Neuron (in vitro differentiated cells): ENCODE results near the gene GRAMD1B.
"Not testable (repeated sequence)": the region's sequence is repeated elsewhere in the genome, so short reads cannot be mapped to it uniquely, and the experiment has no call there.

Experiments
- H2AFZ ChIP-seq: one replicate; pipeline ENCODE4 v1.6.1; 2013; ENCODE audit warnings: low read depth, mild to moderate bottlenecking, inconsistent platforms, low read length, moderate library complexity
- H3K27me3 ChIP-seq: one replicate; pipeline ENCODE4 v1.6.1; 2013; ENCODE audit warnings: low read length; ENCODE audit not compliant: insufficient read depth
- H3K36me3 ChIP-seq: one replicate; pipeline ENCODE4 v1.6.1; 2013; ENCODE audit warnings: low read length; ENCODE audit not compliant: insufficient read depth
- H3K4me1 ChIP-seq: one replicate; pipeline ENCODE4 v1.6.1; 2013; ENCODE audit warnings: low read length; ENCODE audit not compliant: insufficient read depth
- H3K4me3 ChIP-seq: 2 replicates; pipeline ENCODE4 v1.5.1; 2013; ENCODE audit warnings: mild to moderate bottlenecking, low read length, moderate library complexity
- H3K9me3 ChIP-seq: one replicate; pipeline ENCODE4 v1.6.1; 2013; ENCODE audit warnings: low read length

The GRAMD1B gene

DNA sequence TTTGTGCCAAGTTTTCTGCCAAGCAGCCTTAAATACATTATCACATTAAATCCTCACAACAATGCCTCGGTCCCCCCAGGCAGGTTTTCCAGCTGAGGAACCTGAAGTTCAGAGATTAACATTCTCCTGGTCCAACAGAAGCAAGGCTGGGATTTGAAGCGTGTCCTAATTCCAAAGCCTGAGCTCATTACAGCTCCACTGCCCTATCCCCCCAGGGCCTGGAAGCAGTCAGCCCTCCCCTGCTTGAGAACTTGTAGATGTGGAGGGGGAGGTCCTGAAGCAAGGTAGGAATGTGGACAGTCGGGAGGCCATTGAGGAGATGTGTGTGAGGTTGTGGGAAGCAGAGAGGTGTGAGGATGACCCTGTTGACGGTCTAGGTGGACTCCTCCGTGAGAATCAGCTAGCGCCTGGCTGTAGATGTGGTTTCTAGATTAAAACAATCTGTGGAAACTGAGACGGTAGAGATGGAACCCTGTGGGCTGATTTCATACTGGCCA lies 8.1 kb downstream of the GRAMD1B start:
- Histone ChIP-seq H3K4me1 (no peaks in the 10 kb centered on the region), H3K36me3 (no peaks in the 10 kb centered on the region), H2AFZ (no peak overlapping the region), H3K9me3 (no peaks in the 10 kb centered on the region), H3K4me3 (no peak overlapping the region), H3K27me3 (no peaks in the 10 kb centered on the region)

DNA sequence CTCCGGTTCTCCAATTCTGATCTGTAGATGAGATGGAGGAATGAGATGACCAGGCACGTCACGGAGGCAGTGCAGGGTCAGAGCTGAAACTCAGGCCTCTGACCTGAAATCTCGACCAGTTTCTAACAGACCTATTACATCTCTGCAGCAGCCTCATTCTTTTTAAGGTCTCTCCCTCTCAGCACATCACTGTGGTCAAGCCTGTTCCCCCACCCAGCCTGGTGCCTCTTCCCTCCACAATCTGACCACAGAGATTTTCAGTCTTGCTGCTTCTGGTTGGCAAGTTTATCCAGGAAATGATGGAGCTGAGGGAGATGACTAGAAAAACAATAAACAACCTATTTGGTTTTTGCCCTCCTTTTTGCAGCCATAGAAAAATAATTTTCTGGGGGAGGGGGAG lies 9.5 kb downstream of the GRAMD1B start:
- Histone ChIP-seq H3K4me1 (no peaks in the 10 kb centered on the region), H3K4me3 (no peak overlapping the region), H3K27me3 (no peaks in the 10 kb centered on the region), H2AFZ (no peak overlapping the region), H3K36me3 (no peaks in the 10 kb centered on the region), H3K9me3 (no peaks in the 10 kb centered on the region)

- H3K4me1 ChIP-seq, result no peaks in the 10 kb centered on the region
- H3K27me3 ChIP-seq, result no peaks in the 10 kb centered on the region
- no peaks in the 10 kb centered on the region for H3K9me3 ChIP-seq
- H2AFZ ChIP-seq, result no peak overlapping the region
- no peaks in the 10 kb centered on the region for H3K36me3 ChIP-seq
- no peak overlapping the region for H3K4me3 ChIP-seq
These were observed 11.1 kb downstream of the GRAMD1B start for GRCh38 chr11:123441161-123441560.

DNA sequence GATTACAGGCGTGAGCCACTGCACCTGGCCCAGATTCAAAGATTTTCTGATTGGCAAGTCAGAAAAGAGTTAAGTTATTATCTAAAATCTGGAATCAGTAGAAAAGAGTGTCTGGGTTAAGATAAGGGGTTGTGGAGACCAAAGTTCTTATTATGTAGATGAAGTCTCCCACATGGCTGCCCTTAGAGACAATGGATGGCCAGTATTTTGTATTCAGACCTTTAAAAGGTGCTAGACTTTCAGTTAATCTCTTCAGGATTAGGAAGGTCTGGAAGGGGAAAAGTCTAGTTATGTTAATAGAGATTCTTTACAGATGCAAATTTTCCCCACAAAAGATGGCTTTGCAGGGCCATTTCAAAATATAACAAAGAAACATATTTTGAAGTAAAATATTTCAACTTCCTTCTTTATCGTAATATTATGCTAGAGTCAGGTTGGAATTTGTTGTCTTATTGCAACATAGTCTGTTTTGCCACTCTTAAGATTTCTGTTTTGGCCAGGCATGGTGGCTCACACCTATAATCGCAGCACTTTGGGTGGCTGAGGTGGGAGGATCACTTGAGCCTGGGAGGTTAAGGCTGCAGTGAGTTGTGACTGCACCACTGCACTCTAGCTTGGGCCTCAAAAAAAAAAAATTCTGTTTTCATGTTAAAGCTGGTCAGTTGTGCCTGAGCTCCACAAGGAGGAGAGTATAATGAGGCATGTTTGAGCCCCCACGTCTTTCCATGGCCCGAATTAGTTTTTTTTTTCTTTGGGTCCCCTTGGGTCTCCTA lies 14.0 kb downstream of the GRAMD1B start:
- Histone ChIP-seq H3K9me3 (no peaks in the 10 kb centered on the region), H3K36me3 (no peaks in the 10 kb centered on the region), H3K27me3 (no peaks in the 10 kb centered on the region), H2AFZ (no peak overlapping the region), H3K4me1 (no peaks in the 10 kb centered on the region), H3K4me3 (no peak overlapping the region)

DNA sequence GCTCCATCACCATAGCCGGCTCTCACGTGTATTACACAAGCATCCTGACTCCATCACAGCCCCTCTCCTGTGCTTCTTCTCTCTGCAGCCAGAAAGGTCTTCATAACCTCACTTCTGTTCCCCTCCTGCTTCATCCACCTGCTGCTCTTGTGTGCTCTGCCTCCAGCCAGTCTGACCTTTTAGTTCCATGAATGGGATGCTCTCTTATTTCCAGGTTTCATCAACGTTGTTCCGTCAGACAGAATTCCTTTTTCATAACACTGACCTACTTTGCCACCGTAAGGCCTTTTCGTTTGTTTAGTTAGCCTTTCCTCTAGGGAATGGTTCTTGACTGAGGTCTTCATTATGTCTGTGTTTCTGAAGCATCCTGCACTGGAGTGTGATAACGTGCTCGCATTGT lies 18.8 kb downstream of the GRAMD1B start:
- no peaks in the 10 kb centered on the region for H3K36me3 ChIP-seq

DNA sequence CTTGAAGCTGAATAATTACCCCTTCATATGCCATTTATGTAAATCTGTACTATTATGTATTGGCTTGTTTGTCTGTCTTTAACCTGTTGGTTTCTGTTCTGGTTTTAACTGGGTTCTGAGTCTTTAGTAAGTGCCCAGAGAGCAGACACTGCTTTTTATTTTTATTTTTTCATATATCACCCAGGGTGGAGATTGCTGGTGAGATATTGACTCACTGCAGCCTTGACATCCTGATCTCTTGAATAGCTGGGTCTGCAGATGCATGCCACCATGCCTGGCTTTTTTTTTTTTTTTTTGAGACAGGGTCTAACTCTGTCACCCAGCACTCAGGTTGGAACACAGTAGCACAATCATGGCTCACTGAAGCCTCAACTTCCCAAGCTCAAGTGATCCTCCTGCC lies 19.4 kb downstream of the GRAMD1B start:
- Histone ChIP-seq H2AFZ (no peak overlapping the region), H3K9me3 (no peaks in the 10 kb centered on the region), H3K36me3 (no peaks in the 10 kb centered on the region), H3K4me1 (no peaks in the 10 kb centered on the region), H3K4me3 (no peak overlapping the region), H3K27me3 (peaks cover 2% of the 10 kb centered on the region)

More for the DNA sequence above, 18.8 kb downstream of the GRAMD1B start:
- no peaks in the 10 kb centered on the region for H3K4me1 ChIP-seq
- H3K4me3 ChIP-seq, result no peak overlapping the region
- no peak overlapping the region for H2AFZ ChIP-seq
- H3K27me3 ChIP-seq, result peaks cover 2% of the 10 kb centered on the region
- H3K9me3 ChIP-seq, result no peaks in the 10 kb centered on the region

DNA sequence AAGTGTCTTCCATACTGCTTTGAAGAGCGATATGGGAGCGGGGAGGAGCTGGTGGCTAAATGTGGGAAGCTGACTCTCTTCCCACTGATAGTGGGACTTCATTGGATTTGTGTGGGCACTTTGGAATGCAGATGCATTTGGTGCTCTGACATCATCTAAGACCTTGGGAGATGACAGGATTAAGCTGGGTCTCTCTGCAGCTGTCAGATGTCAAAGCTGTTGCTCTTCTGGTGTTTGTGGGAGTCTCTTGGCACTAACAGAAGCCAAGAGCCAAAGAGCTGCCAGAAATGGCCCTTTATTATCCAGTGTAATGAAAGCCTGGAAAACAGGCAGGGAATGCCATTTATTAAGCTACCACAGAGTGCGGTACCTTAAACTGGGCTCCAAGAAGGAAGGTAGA lies 20.6 kb downstream of the GRAMD1B start:
- H3K4me1 ChIP-seq, result no peaks in the 10 kb centered on the region
- no peaks in the 10 kb centered on the region for H3K36me3 ChIP-seq
- no peaks in the 10 kb centered on the region for H3K9me3 ChIP-seq
- peaks cover 2% of the 10 kb centered on the region for H3K27me3 ChIP-seq
- H3K4me3 ChIP-seq, result no peak overlapping the region
- no peak overlapping the region for H2AFZ ChIP-seq

- Histone ChIP-seq H3K9me3 (no peaks in the 10 kb centered on the region), H3K27me3 (peaks cover 2% of the 10 kb centered on the region), H3K4me1 (no peaks in the 10 kb centered on the region), H2AFZ (no peak overlapping the region), H3K4me3 (no peak overlapping the region), H3K36me3 (no peaks in the 10 kb centered on the region)
These were observed 21.2 kb downstream of the GRAMD1B start for GRCh38 chr11:123451183-123451781.

DNA sequence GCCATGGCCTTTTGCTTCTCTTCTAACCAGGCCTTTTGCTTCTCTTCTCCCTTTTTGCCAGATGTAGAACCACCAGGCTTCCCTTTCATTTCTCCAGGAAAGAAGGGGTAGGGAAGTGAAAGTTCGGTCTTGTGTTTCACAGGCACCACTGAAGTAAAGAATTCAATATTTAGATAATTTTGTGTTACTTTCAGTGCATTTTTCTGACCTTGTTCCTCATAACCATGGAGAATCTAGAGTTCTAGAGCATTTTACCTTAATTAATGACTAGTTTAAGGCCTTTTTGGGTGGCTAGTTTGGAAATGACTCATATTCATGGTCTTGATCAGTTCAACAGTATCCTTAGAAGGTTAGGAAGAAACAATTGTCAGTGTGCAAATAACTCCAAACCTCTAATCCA lies 22.7 kb downstream of the GRAMD1B start:
- H3K4me3 ChIP-seq, result no peak overlapping the region
- no peaks in the 10 kb centered on the region for H3K36me3 ChIP-seq
- no peaks in the 10 kb centered on the region for H3K9me3 ChIP-seq
- peaks cover 2% of the 10 kb centered on the region for H3K27me3 ChIP-seq
- no peak overlapping the region for H2AFZ ChIP-seq
- no peaks in the 10 kb centered on the region for H3K4me1 ChIP-seq

- Histone ChIP-seq H3K9me3 (no peaks in the 10 kb centered on the region), H3K36me3 (no peaks in the 10 kb centered on the region), H2AFZ (no peak overlapping the region), H3K4me3 (no peak overlapping the region), H3K4me1 (no peaks in the 10 kb centered on the region), H3K27me3 (peaks cover 2% of the 10 kb centered on the region)
These were observed 24.1 kb downstream of the GRAMD1B start for GRCh38 chr11:123454060-123454651.

DNA sequence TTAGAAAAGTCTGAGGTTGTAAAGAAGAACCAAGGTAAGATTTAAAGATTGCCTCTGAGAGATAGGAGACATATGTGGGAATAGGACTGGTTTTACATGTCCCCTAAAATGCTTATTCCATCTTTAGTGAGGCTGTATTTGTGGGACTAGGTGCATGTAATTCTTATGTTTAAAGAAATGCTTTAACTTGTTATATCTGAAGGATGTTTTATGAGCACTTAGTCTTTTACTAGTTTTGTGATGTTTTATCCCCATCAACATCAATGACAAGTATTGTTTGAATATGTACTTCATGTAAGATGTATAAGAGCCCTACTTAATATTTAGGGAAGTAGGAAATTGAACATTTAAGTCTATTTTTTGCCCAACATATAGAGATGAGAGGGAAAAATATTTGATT lies 24.7 kb downstream of the GRAMD1B start:
- H3K27me3 ChIP-seq, result peaks cover 2% of the 10 kb centered on the region
- H3K4me3 ChIP-seq, result no peak overlapping the region
- no peaks in the 10 kb centered on the region for H3K4me1 ChIP-seq
- no peak overlapping the region for H2AFZ ChIP-seq
- H3K9me3 ChIP-seq, result no peaks in the 10 kb centered on the region
- H3K36me3 ChIP-seq, result no peaks in the 10 kb centered on the region

DNA sequence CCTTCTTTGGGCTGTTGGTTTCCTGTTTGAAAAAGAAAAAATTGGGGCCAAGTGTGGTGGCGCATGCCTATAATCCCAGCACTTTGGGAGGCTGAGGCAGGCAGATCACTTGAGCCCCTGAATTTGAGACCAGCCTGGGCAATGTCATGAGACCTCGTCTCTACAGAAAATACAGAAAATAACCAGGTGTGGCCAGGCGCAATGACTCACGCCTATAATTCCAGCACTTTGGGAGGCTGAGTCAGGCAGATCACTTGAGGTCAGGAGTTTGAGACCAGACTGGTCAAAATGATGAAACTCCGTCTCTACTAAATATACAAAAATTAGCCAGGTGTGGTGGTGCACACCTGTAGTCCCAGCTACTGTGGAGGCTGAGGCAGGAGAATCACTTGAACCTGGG lies 26.4 kb downstream of the GRAMD1B start:
- not testable (repeated sequence) for H2AFZ ChIP-seq, H3K9me3 ChIP-seq, H3K27me3 ChIP-seq, H3K4me1 ChIP-seq, H3K4me3 ChIP-seq, H3K36me3 ChIP-seq

DNA sequence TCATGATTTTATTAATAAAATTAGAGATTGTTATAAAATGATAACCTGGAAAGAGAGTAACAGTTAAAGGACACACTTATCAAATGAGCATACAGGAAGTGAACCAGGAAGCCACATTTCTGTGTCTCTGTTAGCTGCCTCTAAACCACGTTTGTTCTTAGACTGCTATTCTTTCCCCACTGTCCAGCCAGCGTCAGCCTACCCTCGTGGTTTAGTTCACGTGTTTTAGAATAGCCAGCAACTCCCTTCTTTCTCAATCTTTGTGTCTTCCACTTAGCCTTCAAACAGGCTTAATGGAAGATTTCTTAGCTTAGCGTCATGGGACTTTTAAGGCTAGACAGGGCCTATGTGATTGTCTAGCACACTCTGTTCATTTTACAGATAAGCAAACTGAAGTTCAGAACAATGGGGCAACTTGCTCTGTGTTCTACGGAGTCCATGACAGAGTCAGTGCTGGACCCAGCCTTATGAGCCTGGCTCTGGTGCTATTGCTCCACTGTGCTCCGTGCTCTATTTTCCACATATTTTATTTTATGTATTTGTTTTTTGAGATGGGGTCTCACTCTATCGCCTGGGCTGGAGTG lies 27.2 kb downstream of the GRAMD1B start:
- H3K36me3 ChIP-seq, result no peaks in the 10 kb centered on the region

More for the DNA sequence above, 27.2 kb downstream of the GRAMD1B start:
- Histone ChIP-seq H3K27me3 (no peaks in the 10 kb centered on the region), H3K4me1 (no peaks in the 10 kb centered on the region), H2AFZ (no peak overlapping the region), H3K9me3 (no peaks in the 10 kb centered on the region), H3K4me3 (no peak overlapping the region)
